ENCODE data around the gene PPP1R15B.

DNA sequence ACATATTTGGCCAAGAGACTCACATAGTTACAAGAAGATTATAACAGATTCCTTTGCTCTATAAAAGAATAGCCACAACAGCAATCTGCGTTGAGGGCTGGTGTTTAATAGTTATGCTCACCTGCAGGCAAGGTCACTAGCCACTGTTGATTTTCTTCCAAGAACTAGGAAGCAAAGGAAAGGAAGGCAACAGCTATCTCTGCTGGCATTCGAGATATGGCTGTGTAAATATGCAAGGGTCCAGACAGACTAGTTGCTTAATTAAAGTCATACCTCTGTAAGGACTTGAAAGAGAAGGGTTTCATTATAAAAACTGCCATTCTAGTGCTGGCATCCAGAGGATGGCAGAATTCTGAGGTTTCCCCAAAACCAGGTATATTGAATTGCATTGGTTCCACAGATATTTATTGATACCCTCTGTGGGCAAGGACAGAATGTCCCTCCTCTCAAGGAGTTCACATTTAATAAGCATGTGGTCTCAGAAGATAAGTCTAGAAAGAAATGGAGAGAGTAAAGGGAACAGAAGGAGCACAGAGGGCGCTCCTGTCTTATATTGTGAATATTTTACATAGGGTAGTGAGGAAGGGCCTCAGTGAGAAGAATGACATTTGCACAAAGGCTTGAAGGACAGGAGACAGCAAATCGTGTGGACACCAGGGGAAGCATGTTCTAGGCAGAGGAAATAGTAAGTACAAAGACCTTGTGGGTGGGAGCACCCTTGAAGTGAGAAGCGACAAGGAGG, 28.3 kb downstream of the PPP1R15B start:
- TF ChIP-seq, protein P1, sequence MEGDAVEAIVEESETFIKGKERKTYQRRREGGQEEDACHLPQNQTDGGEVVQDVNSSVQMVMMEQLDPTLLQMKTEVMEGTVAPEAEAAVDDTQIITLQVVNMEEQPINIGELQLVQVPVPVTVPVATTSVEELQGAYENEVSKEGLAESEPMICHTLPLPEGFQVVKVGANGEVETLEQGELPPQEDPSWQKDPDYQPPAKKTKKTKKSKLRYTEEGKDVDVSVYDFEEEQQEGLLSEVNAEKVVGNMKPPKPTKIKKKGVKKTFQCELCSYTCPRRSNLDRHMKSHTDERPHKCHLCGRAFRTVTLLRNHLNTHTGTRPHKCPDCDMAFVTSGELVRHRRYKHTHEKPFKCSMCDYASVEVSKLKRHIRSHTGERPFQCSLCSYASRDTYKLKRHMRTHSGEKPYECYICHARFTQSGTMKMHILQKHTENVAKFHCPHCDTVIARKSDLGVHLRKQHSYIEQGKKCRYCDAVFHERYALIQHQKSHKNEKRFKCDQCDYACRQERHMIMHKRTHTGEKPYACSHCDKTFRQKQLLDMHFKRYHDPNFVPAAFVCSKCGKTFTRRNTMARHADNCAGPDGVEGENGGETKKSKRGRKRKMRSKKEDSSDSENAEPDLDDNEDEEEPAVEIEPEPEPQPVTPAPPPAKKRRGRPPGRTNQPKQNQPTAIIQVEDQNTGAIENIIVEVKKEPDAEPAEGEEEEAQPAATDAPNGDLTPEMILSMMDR (optimal IDR thresholded peaks at IDR 0.05 in 1 of 3, IDR thresholded peaks at IDR 0.05 in 1 of 3, conservative IDR thresholded peaks at IDR 0.05 in 1 of 3; ENCODE audit: extremely low read depth in 1 of 3, insufficient read depth in 2 of 3, low read length in 3 of 3), result no peak
- TF ChIP-seq EZH2 (IDR thresholded peaks at IDR 0.05; ENCODE audit: low read length), result no peak
